Mucosa of rectum (tissue), 2 donors: Measurements from ENCODE around the gene CDC42EP3.

Experiments
- H3K27ac ChIP-seq, 2 donors: one replicate each; pipeline ENCODE4 v1.7.0; 2013; ENCODE audit warnings: inconsistent platforms in 2 of 2, low read depth in 2 of 2, low read length in 2 of 2
- H3K27me3 ChIP-seq, 2 donors: one replicate each; pipeline ENCODE4 v1.7.0; 2013; ENCODE audit warnings: low read length in 2 of 2; ENCODE audit not compliant: control insufficient read depth in 2 of 2, insufficient read depth in 2 of 2
- H3K36me3 ChIP-seq, 2 donors: one replicate each; pipeline ENCODE4 v1.7.0; 2013; ENCODE audit warnings: low read length in 2 of 2; ENCODE audit not compliant: control insufficient read depth in 2 of 2, insufficient read depth in 2 of 2
- H3K4me1 ChIP-seq, 2 donors: one replicate each; pipeline ENCODE4 v1.7.0; 2013; ENCODE audit warnings: low read length in 2 of 2, mild to moderate bottlenecking in 1 of 2; ENCODE audit not compliant: control insufficient read depth in 2 of 2, insufficient read depth in 2 of 2
- H3K4me3 ChIP-seq, 2 donors: one replicate each; pipeline ENCODE4 v1.7.0; 2013; ENCODE audit warnings: low read length in 2 of 2
- H3K9ac ChIP-seq, 2 donors: one replicate each; pipeline ENCODE4 v1.7.0; 2013; ENCODE audit warnings: low read length in 2 of 2, low read depth in 1 of 2, mild to moderate bottlenecking in 1 of 2
- H3K9me3 ChIP-seq, 2 donors: one replicate each; pipeline ENCODE4 v1.7.0; 2013; ENCODE audit warnings: low read length in 2 of 2; ENCODE audit not compliant: control insufficient read depth in 2 of 2
- donor health status: healthy.
- donor health status: Normal muscosa, but diverticular disease.

Gene CDC42EP3

DNA sequence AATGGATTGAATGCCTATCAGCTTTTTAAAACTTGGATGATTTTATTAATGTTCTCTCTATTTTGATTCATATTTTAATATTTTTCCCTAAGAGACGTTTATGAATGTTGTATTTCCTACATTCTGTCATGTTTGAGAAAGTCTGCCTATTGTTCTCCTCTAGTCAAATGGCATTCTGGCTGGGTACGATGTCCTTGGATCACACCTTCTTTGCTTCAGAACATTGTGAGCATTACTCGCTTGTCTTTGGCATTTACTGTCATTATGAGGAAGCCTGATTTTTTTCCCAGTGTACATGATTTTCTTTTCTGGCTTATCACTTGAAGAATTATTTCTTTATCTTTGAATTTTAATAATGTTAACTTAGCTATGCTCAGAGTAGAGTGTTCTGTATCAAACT, 78.4 kb downstream of the CDC42EP3 start:
- Histone ChIP-seq H3K27ac (no peak overlapping the region), H3K4me1 (peaks cover 0 to 9% of the 10 kb centered on the region in 2 donors), H3K9ac (no peak overlapping the region), H3K36me3 (no peaks in the 10 kb centered on the region), H3K27me3 (no peaks in the 10 kb centered on the region), H3K4me3 (no peak overlapping the region), H3K9me3 (no peaks in the 10 kb centered on the region)
